Smooth muscle cell (in vitro differentiated cells): Measurements from ENCODE around the gene POLR2I. TPM values are rescaled to one million over a fixed set of nuclear protein-coding genes. Genes with fewer than 3 reads are reported as not detected.

Source experiments
- DNase-seq: peaks from one replicate; lab custom pipeline; 2025; ENCODE audit not compliant: unreplicated experiment; lab: John Stamatoyannopoulos, UW
- H2AFZ ChIP-seq: fragments of 200-600 bp; sonication (generic); 2 replicates; pipeline ENCODE4 v1.6.0; 2016; ENCODE audit warnings: antibody characterized with exemption, low read depth, mild to moderate bottlenecking
- H3F3A ChIP-seq: fragments of 200-600 bp; sonication (generic); 2 replicates; pipeline ENCODE4 v1.6.0; 2017; ENCODE audit warnings: antibody characterized with exemption, low read depth
- H3K27ac ChIP-seq: fragments of 200-600 bp; sonication (generic); 2 replicates; pipeline ENCODE4 v1.5.1; 2016; ENCODE audit warnings: low read depth, mild to moderate bottlenecking
- H3K27me3 ChIP-seq: fragments of 200-600 bp; sonication (generic); 2 replicates; pipeline ENCODE4 v1.6.1; 2016; ENCODE audit warnings: low read depth, mild to moderate bottlenecking
- H3K36me3 ChIP-seq: fragments of 200-600 bp; sonication (generic); 2 replicates; pipeline ENCODE4 v1.5.1; 2016; ENCODE audit warnings: low read depth
- H3K4me1 ChIP-seq: fragments of 200-600 bp; sonication (generic); 2 replicates; pipeline ENCODE4 v1.5.1; 2016; ENCODE audit warnings: low read depth
- H3K4me2 ChIP-seq: fragments of 200-600 bp; sonication (generic); 2 replicates; pipeline ENCODE4 v1.6.0; 2016; ENCODE audit warnings: mild to moderate bottlenecking
- H3K4me3 ChIP-seq: fragments of 200-600 bp; sonication (generic); 2 replicates; pipeline ENCODE4 v1.5.1; 2016; ENCODE audit warnings: mild to moderate bottlenecking
- H3K79me2 ChIP-seq: fragments of 200-600 bp; sonication (generic); 2 replicates; pipeline ENCODE4 v1.6.0; 2016; ENCODE audit warnings: low read depth, mild to moderate bottlenecking
- H3K9ac ChIP-seq: fragments of 200-600 bp; sonication (generic); 2 replicates; pipeline ENCODE4 v1.6.0; 2016; ENCODE audit warnings: low read depth
- H3K9me3 ChIP-seq: fragments of 200-600 bp; sonication (generic); replicated peaks from 2 replicates; pipeline ENCODE4 v1.5.1; 2016; ENCODE audit warnings: low read depth
- H4K20me1 ChIP-seq: fragments of 200-600 bp; sonication (generic); 2 replicates; pipeline ENCODE4 v1.6.0; 2016; ENCODE audit warnings: low read depth
- CTCF ChIP-seq: fragments of 200-600 bp; sonication (generic); IDR thresholded peaks from 2 replicates; pipeline ENCODE4 v1.5.1; 2017; ENCODE audit warnings: borderline replicate concordance, mild to moderate bottlenecking, antibody characterized with exemption; ENCODE audit not compliant: insufficient read depth, poor library complexity, severe bottlenecking
- WGBS: methylation state at CpG from one replicate; pipeline ENCODE4 v1.1.7; 2016; ENCODE audit warnings: low lambda C conversion rate; 5-methylcytosine and 5-hydroxymethylcytosine counted together
- polyA plus RNA-seq: library from polyadenylated mRNA; unstranded; fragments of >200 nt; fragmentation: Nextera tagmentation; extraction: Ambion mirVana; gene quantifications from 2 replicates; pipeline ENCODE4 v1.2.1, GENCODE V29; 2016
- total RNA-seq: library from RNA; depleted of rRNA; stranded (reverse); fragments of >200 nt; gene quantifications from 2 replicates; pipeline ENCODE4 v1.2.3, GENCODE V29; 2014

Gene POLR2I
- total and polyA plus RNA-seq, 2 experiments from 2014 or later: 102 to 132 TPM

- Histone ChIP-seq H3K79me2 (no peaks in the 10 kb centered on the region), H4K20me1 (peaks cover 51% of the 10 kb centered on the region), H3F3A (no peaks in the 10 kb centered on the region), H3K4me3 (no peak overlapping the region), H3K9ac (no peak overlapping the region), H3K36me3 (peaks cover 6% of the 10 kb centered on the region), H3K27me3 (no peaks in the 10 kb centered on the region), H3K4me2 (no peak overlapping the region), H3K9me3 (no peaks in the 10 kb centered on the region), H3K4me1 (no peaks in the 10 kb centered on the region), H3K27ac (no peak overlapping the region), H2AFZ (no peak overlapping the region)
- DNase-seq: no peak
- no peak for TF ChIP-seq CTCF
- 93% methylated on average over 39 of the region's 47 CpGs for WGBS
These were observed 36.7 kb upstream of the POLR2I start for GRCh38 chr19:36151144-36152018.

GRCh38 chr19:36150586-36150985 is 35.9 kb upstream of the POLR2I start:
- no peak overlapping the region for H3K9ac ChIP-seq
- 92% methylated on average over 5 of the region's 5 CpGs for WGBS

GRCh38 chr19:36149673-36150406 is 35.2 kb upstream of the POLR2I start:
- peaks cover 6% of the 10 kb centered on the region for H3K36me3 ChIP-seq
- no peak for DNase-seq
- H3F3A ChIP-seq: no peaks in the 10 kb centered on the region
- H3K27ac ChIP-seq: no peak overlapping the region
- no peak overlapping the region for H3K4me2 ChIP-seq
- H3K4me3 ChIP-seq: no peak overlapping the region
- H3K9ac ChIP-seq: no peak overlapping the region
- TF ChIP-seq CTCF: no peak
- no peaks in the 10 kb centered on the region for H3K4me1 ChIP-seq
- WGBS: 93% methylated on average over 13 of the region's 13 CpGs
- H3K79me2 ChIP-seq: peaks cover 4% of the 10 kb centered on the region
- H3K9me3 ChIP-seq: no peaks in the 10 kb centered on the region
- peaks cover 58% of the 10 kb centered on the region for H4K20me1 ChIP-seq
- H3K27me3 ChIP-seq: no peaks in the 10 kb centered on the region
- H2AFZ ChIP-seq: no peak overlapping the region

More at GRCh38 chr19:36150586-36150985, 35.9 kb upstream of the POLR2I start:
- no peak overlapping the region for H3K4me3 ChIP-seq
- H4K20me1 ChIP-seq: peaks cover 58% of the 10 kb centered on the region
- no peaks in the 10 kb centered on the region for H3F3A ChIP-seq
- peaks cover 4% of the 10 kb centered on the region for H3K79me2 ChIP-seq
- no peak for DNase-seq
- H3K36me3 ChIP-seq: peaks cover 6% of the 10 kb centered on the region
- no peak for TF ChIP-seq CTCF
- H3K27ac ChIP-seq: no peak overlapping the region
- H3K4me1 ChIP-seq: no peaks in the 10 kb centered on the region
- no peaks in the 10 kb centered on the region for H3K9me3 ChIP-seq
- H2AFZ ChIP-seq: no peak overlapping the region
- H3K4me2 ChIP-seq: no peak overlapping the region
- H3K27me3 ChIP-seq: no peaks in the 10 kb centered on the region
